Subcutaneous adipose tissue (tissue), 4 donors: ENCODE measurements around the gene CTTN. TPM values are rescaled to one million over a fixed set of nuclear protein-coding genes. Genes with fewer than 3 reads are reported as not detected.

Experiments
- CTCF ChIP-seq: fragments of 450-650 bp; IDR thresholded peaks from one replicate; pipeline ENCODE4 v1.5.1; 2016; ENCODE audit warnings: low read depth, mild to moderate bottlenecking, control low read depth, antibody characterized with exemption, moderate library complexity
- total RNA-seq, 4 donors: library from RNA; depleted of rRNA; stranded (reverse); fragments of >200 nt; gene quantifications; one replicate each; pipeline ENCODE4 v1.1.0, GENCODE V29; 2016

CTTN gene
- total RNA-seq, 4 donors from 2014 or later: 170 to 264 (median 181) TPM

- TF ChIP-seq CTCF: no peak
Observed at GRCh38 chr11:70419307-70420007, 21.1 kb downstream of the CTTN start.

- no peak for TF ChIP-seq CTCF
Observed at GRCh38 chr11:70420008-70420464, 21.7 kb downstream of the CTTN start.

GRCh38 chr11:70420496-70420895 is 22.2 kb downstream of the CTTN start:
- no peak for TF ChIP-seq CTCF

- TF ChIP-seq CTCF: no peak
Observed at GRCh38 chr11:70421123-70421522, 22.8 kb downstream of the CTTN start.

- no peak for TF ChIP-seq CTCF
Observed at GRCh38 chr11:70422692-70423522, 24.6 kb downstream of the CTTN start.

- no peak for TF ChIP-seq CTCF
Observed at GRCh38 chr11:70423523-70424505, 25.5 kb downstream of the CTTN start.
